Endometrium (tissue), 2 donors: ENCODE measurements around the gene MAP2K1.

Experiments used
- FAIRE-seq: peaks from 2 replicates; lab custom pipeline; 2012; peaks lifted over from hg19 to GRCh38; lab: Jason Lieb, UNC
- donor health status: control.
- donor health status: control.

Gene MAP2K1

GRCh38 chr15:66394472-66394871 lies 7.8 kb downstream of the MAP2K1 start:
- no peak for FAIRE-seq

GRCh38 chr15:66394915-66395314 lies 8.2 kb downstream of the MAP2K1 start:
- no peak for FAIRE-seq

- no peak for FAIRE-seq
These were observed 12.6 kb downstream of the MAP2K1 start for GRCh38 chr15:66399276-66399675.

GRCh38 chr15:66400351-66400774 lies 13.7 kb downstream of the MAP2K1 start:
- FAIRE-seq: no peak

GRCh38 chr15:66401130-66402021 lies 14.7 kb downstream of the MAP2K1 start:
- no peak for FAIRE-seq

- FAIRE-seq: no peak
These were observed 16.1 kb downstream of the MAP2K1 start for GRCh38 chr15:66402761-66403284.

GRCh38 chr15:66403323-66403722 lies 16.6 kb downstream of the MAP2K1 start:
- FAIRE-seq: no peak

- no peak for FAIRE-seq
These were observed 17.4 kb downstream of the MAP2K1 start for GRCh38 chr15:66404122-66404521.

GRCh38 chr15:66404532-66404931 lies 17.8 kb downstream of the MAP2K1 start:
- FAIRE-seq: no peak

- FAIRE-seq: no peak
These were observed 18.3 kb downstream of the MAP2K1 start for GRCh38 chr15:66405007-66405406.

GRCh38 chr15:66405615-66406014 lies 18.9 kb downstream of the MAP2K1 start:
- FAIRE-seq: no peak

- no peak for FAIRE-seq
These were observed 21.5 kb downstream of the MAP2K1 start for GRCh38 chr15:66408254-66408653.

GRCh38 chr15:66408675-66409282 lies 22.1 kb downstream of the MAP2K1 start:
- FAIRE-seq: no peak

- FAIRE-seq: no peak
These were observed 22.9 kb downstream of the MAP2K1 start for GRCh38 chr15:66409565-66410108.

- FAIRE-seq: no peak
These were observed 24.5 kb downstream of the MAP2K1 start for GRCh38 chr15:66411190-66411589.

- FAIRE-seq: no peak
These were observed 25.5 kb downstream of the MAP2K1 start for GRCh38 chr15:66412220-66412619.

- FAIRE-seq: no peak
These were observed 26.9 kb downstream of the MAP2K1 start for GRCh38 chr15:66413579-66413978.

- no peak for FAIRE-seq
These were observed 28.6 kb downstream of the MAP2K1 start for GRCh38 chr15:66415360-66415759.

GRCh38 chr15:66417736-66418135 lies 31.0 kb downstream of the MAP2K1 start:
- FAIRE-seq: no peak

- FAIRE-seq: no peak
These were observed 32.8 kb downstream of the MAP2K1 start for GRCh38 chr15:66419471-66419870.

- FAIRE-seq: no peak
These were observed 35.6 kb downstream of the MAP2K1 start for GRCh38 chr15:66422347-66422746.

- no peak for FAIRE-seq
These were observed 36.4 kb downstream of the MAP2K1 start for GRCh38 chr15:66423149-66423548.
